Heart left ventricle (tissue), 16 donors: ENCODE results near the gene BICDL2. TPM values are rescaled to one million over a fixed set of nuclear protein-coding genes. Genes with fewer than 3 reads are reported as not detected.

Experiments used
- ATAC-seq, 4 donors: fragments of 200-7000 bp; cut with Tn5 transposase; one replicate each; pipeline ENCODE4 v1.9.1; 2020 to 2022; ENCODE audit warnings: moderate library complexity in 4 of 4, mild to moderate bottlenecking in 3 of 4, moderate number of reproducible peaks in 1 of 4
- DNase-seq, 5 donors: peaks; one replicate each; pipeline ENCODE4 v3.0.0-alpha.2; 2020
- H3K27ac ChIP-seq, 12 donors: fragments of 200-600 bp; sonication (generic) in 4 of 12; one replicate each; pipeline versions ENCODE4 v1.5.0 to v1.8.0; 2016 to 2022; ENCODE audit warnings: mild to moderate bottlenecking in 2 of 12
- H3K27me3 ChIP-seq, 9 donors: fragments of 200-600 bp; sonication (generic) in 2 of 9; one replicate each; pipeline versions ENCODE4 v1.5.1 to v1.8.0; 2016 to 2022; ENCODE audit warnings: mild to moderate bottlenecking in 3 of 9
- H3K36me3 ChIP-seq, 9 donors: fragments of 200-600 bp; sonication (generic) in 2 of 9; one replicate each; pipeline versions ENCODE4 v1.5.0 to v1.8.0; 2018 to 2022; ENCODE audit warnings: mild to moderate bottlenecking in 2 of 9
- H3K4me1 ChIP-seq, 12 donors: fragments of 200-600 bp; sonication (generic) in 4 of 12; one replicate each; pipeline versions ENCODE4 v1.5.0 to v1.8.0; 2016 to 2022; ENCODE audit warnings: mild to moderate bottlenecking in 3 of 12
- H3K4me3 ChIP-seq, 12 donors: fragments of 200-600 bp; sonication (generic) in 4 of 12; one replicate each; pipeline versions ENCODE4 v1.5.0 to v1.8.0; 2017 to 2022; ENCODE audit warnings: mild to moderate bottlenecking in 9 of 12, moderate library complexity in 4 of 12
- H3K9me3 ChIP-seq, 12 donors: fragments of 200-600 bp; sonication (generic) in 4 of 12; one replicate each; pipeline versions ENCODE4 v1.5.0 to v1.8.0; 2016 to 2022; ENCODE audit warnings: mild to moderate bottlenecking in 1 of 12
- CTCF ChIP-seq, 12 donors: fragments of 200-600 bp; sonication (generic) in 4 of 12; IDR thresholded peaks; one replicate each; pipeline versions ENCODE4 v1.5.0 to v1.8.0; 2018 to 2022; ENCODE audit warnings: antibody characterized with exemption in 12 of 12, mild to moderate bottlenecking in 5 of 12
- POLR2A ChIP-seq, 2 donors: fragments of 450-650 bp; IDR thresholded peaks; one replicate each; pipeline ENCODE4 v1.6.1; 2017; ENCODE audit warnings: antibody characterized with exemption in 2 of 2, mild to moderate bottlenecking in 2 of 2, moderate library complexity in 2 of 2
- WGBS, 4 donors: extraction: QIAGEN DNeasy Blood & Tissue Kit in 2 of 4; methylation state at CpG; one replicate each; pipeline versions ENCODE4 v1.1.5 to v1.1.7; 2013 to 2018; 5-methylcytosine and 5-hydroxymethylcytosine counted together
- intact Hi-C, 10 donors: fragments of 100-400 bp; cut with DNase I; formaldehyde crosslinking; loops; one replicate each; pipeline versions ENCODE4 v1.11.1 to v1.14.2; 2022
- polyA plus RNA-seq, 2 donors: library from polyadenylated mRNA; stranded (reverse); fragments of 200-250 nt; gene quantifications; one replicate each; pipeline ENCODE4 v1.2.3, GENCODE V29; 2013
- total RNA-seq, 9 donors: library from RNA; depleted of rRNA in 2 of 9; stranded (reverse); fragments of >200 nt in 2 of 9; fragmentation: NEBNext Ultra II Directional in 3 of 9; extraction: Animal tissue kit (Norgen Biotek cat#: 25700) in 3 of 9; gene quantifications; one replicate each; pipeline versions ENCODE4 v1.1.0 to v1.2.4, GENCODE V29; 2016 to 2023
- donor health status: ischemic (EF 13 %, LVEDD 7.1; RV severe dilation, severe dysfunction).
- donor health status: healthy with polysubstance abuse.
- donor health status: DM: no; HTN: yes; CAD: no.
- donor health status: DM: no; HTN: no; CAD: no.
- donor health status: ischemic (EF 25% LVEDD 6.9; RV normal size, moderate dysfunction).
- donor health status: ischemic (EF 25% LVEDD 5.7; RV mildly dilated, moderate dysfunction).
- donor health status: healthy.
- donor health status: DM: yes; HTN: yes; CAD: no.
- donor health status: ischemic (EF 35%, LVEDD 5.7; RV mildly dilated, moderate dysfunction).
- donor health status: nonischemic (EF 11% LVEDD 7.7; RV severe dilation, severe dysfunction).
- donor health status: DM: yes; HTN: yes; CAD: no.
- donor health status: PGD.
- donor health status: ischemic (EF 29% LVEDD 5.4; RV normal size, mild dysfunction).
- donor health status: nonischemic (EF 23%, LVEDD 6.1; RV moderate dilation, normal function).

The BICDL2 gene
- total and polyA plus RNA-seq, 11 donors: 0.07 TPM; not detected in 10

- no peaks in the 10 kb centered on the region for H3K36me3 ChIP-seq
- WGBS, 4 donors: 72 to 87% (median 77%) methylated on average over 7 to 13 of the region's 13 CpGs
- no peak for TF ChIP-seq CTCF (IDR thresholded peaks at IDR 0.05)
- TF ChIP-seq POLR2A (IDR thresholded peaks at IDR 0.05): no peak
- DNase-seq (no peak), ATAC-seq (no peak)
- H3K4me3 ChIP-seq: no peak overlapping the region
- H3K4me1 ChIP-seq: no peaks in the 10 kb centered on the region
- H3K9me3 ChIP-seq: no peaks in the 10 kb centered on the region
- peaks cover 0 to 12% (median 0%) of the 10 kb centered on the region in 9 donors for H3K27me3 ChIP-seq
- intact Hi-C loops: no loop called here
- H3K27ac ChIP-seq: no peak overlapping the region
Measured at GRCh38 chr16:2996298-2996697, 40.4 kb downstream of the BICDL2 start.

GRCh38 chr16:2992383-2993081 lies 44.2 kb downstream of the BICDL2 start:
- TF ChIP-seq POLR2A (IDR thresholded peaks at IDR 0.05) (no peak), CTCF (IDR thresholded peaks at IDR 0.05) (no peak)
- Histone ChIP-seq H3K9me3 (no peaks in the 10 kb centered on the region), H3K36me3 (no peaks in the 10 kb centered on the region), H3K4me3 (no peak overlapping the region), H3K27me3 (peaks cover 0 to 11% (median 3%) of the 10 kb centered on the region in 9 donors), H3K4me1 (no peaks in the 10 kb centered on the region), H3K27ac (no peak overlapping the region)
- DNase-seq (no peak), ATAC-seq (no peak)
- intact Hi-C loops: no loop called here
- WGBS, 4 donors: 79 to 87% (median 82%) methylated on average over 14 of the region's 14 CpGs

GRCh38 chr16:2991566-2992261 lies 45.0 kb downstream of the BICDL2 start:
- peaks cover 0 to 17% (median 3%) of the 10 kb centered on the region in 9 donors for H3K27me3 ChIP-seq
- 79 to 90% (median 89%) methylated on average over 11 to 12 of the region's 12 CpGs for WGBS, 4 donors
- TF ChIP-seq CTCF (IDR thresholded peaks at IDR 0.05): no peak
- no peak for TF ChIP-seq POLR2A (IDR thresholded peaks at IDR 0.05)

GRCh38 chr16:2990891-2991290 lies 45.9 kb downstream of the BICDL2 start:
- no peak overlapping the region for H3K4me3 ChIP-seq
- intact Hi-C loops: no loop called here
- TF ChIP-seq POLR2A (IDR thresholded peaks at IDR 0.05): no peak
- TF ChIP-seq CTCF (IDR thresholded peaks at IDR 0.05): no peak
- no peaks in the 10 kb centered on the region for H3K36me3 ChIP-seq
- 64 to 81% (median 77%) methylated on average over 8 to 10 of the region's 10 CpGs for WGBS, 4 donors
- peaks cover 0 to 6% (median 2%) of the 10 kb centered on the region in 12 donors for H3K4me1 ChIP-seq
- ATAC-seq: no peak
- H3K9me3 ChIP-seq: no peaks in the 10 kb centered on the region
- H3K27me3 ChIP-seq: peaks cover 0 to 17% (median 3%) of the 10 kb centered on the region in 9 donors
- no peak for DNase-seq
- H3K27ac ChIP-seq: no peak overlapping the region

More at GRCh38 chr16:2991566-2992261, 45.0 kb downstream of the BICDL2 start:
- H3K27ac ChIP-seq: no peak overlapping the region
- no peaks in the 10 kb centered on the region for H3K4me1 ChIP-seq
- no peaks in the 10 kb centered on the region for H3K36me3 ChIP-seq
- intact Hi-C loops: no loop called here
- no peaks in the 10 kb centered on the region for H3K9me3 ChIP-seq
- ATAC-seq (no peak), DNase-seq (no peak)
- no peak overlapping the region for H3K4me3 ChIP-seq
